ENCODE measurements around the gene C11orf97.

Gene C11orf97

DNA sequence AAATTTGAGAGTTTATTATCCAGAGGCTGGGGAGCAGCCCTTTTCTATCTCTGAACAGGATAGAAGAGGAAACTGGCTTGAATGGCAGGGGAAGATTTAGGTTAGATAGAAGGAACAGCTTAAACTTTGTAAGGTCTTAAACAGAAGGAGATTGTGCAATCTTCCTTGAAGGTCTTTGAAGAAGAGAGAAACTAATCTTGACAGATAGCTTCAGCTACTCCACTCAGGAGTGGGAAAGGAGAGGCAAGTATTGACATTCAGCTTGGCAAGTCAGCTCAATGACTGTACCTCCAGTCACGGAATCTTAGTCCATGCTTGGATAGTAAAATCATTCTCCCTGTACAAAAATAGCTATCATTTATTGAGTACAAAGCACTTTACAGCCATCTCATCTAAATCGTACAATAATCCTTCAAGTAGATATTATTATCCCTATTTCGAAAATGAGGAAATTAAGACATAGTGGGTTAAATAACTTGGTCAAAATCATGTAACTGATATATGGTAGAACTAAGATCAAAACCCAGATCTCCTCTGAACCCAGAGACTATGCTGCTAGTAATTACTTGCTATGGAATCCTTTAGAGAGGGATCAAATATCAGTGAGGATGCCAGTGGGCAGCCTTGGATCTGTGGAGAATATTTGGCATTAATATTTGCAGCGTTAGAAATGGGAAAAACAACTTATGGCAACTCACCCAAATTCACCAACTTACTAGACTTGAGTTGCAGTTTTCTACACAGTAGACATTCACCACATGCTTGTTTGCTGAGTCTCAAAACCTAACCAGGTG is 14.6 kb downstream of the C11orf97 start:
- no peak for TF ChIP-seq POLR2AphosphoS5 (IDR thresholded peaks at IDR 0.05; ENCODE audit: low read depth, low read length)
- FAIRE-seq (no peak), DNase-seq (ENCODE audit: insufficient read length) (no peak)

GRCh38 chr11:94528551-94528950 is 16.3 kb downstream of the C11orf97 start:
- DNase-seq (ENCODE audit: insufficient read length) (no peak), FAIRE-seq (no peak)
- TF ChIP-seq POLR2A (IDR thresholded peaks at IDR 0.05; ENCODE audit: low read depth, low read length) = no peak
- TF ChIP-seq POLR2AphosphoS5 (IDR thresholded peaks at IDR 0.05; ENCODE audit: low read depth, low read length) = no peak
- no peak for TF ChIP-seq TAF1 (IDR thresholded peaks at IDR 0.05; ENCODE audit: borderline replicate concordance, low read depth, low read length)

DNA sequence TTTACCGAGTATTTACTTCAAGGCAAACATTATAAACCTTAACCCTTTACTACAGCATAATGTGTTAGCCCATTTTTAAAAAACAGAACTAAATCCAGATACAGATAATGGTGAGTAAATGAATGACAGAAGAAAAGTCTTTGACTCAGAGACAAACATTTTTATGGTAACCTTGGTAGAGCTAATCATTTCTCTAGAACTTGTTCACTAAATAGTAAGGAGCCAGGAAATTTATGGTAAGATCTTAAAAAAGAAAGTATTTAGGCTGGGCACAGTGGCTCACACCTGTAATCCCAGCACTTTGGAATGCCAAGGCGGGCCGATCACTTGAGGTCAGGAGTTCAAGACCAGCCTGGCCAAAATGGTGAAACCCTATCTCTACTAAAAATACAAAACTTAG is 19.9 kb downstream of the C11orf97 start:
- TF ChIP-seq POLR2A (IDR thresholded peaks at IDR 0.05; ENCODE audit: low read depth, low read length) (no peak), TAF1 (IDR thresholded peaks at IDR 0.05; ENCODE audit: borderline replicate concordance, low read depth, low read length) (no peak), POLR2AphosphoS5 (IDR thresholded peaks at IDR 0.05; ENCODE audit: low read depth, low read length) (no peak)
- no peak for DNase-seq (ENCODE audit: insufficient read length)

GRCh38 chr11:94533206-94533605 is 20.9 kb downstream of the C11orf97 start:
- FAIRE-seq = no peak
- TF ChIP-seq POLR2A (IDR thresholded peaks at IDR 0.05; ENCODE audit: low read depth, low read length) (no peak), POLR2AphosphoS5 (IDR thresholded peaks at IDR 0.05; ENCODE audit: low read depth, low read length) (no peak), TAF1 (IDR thresholded peaks at IDR 0.05; ENCODE audit: borderline replicate concordance, low read depth, low read length) (no peak)
- DNase-seq (ENCODE audit: insufficient read length) = no peak

More for the DNA sequence above, 19.9 kb downstream of the C11orf97 start:
- FAIRE-seq = no peak

DNA sequence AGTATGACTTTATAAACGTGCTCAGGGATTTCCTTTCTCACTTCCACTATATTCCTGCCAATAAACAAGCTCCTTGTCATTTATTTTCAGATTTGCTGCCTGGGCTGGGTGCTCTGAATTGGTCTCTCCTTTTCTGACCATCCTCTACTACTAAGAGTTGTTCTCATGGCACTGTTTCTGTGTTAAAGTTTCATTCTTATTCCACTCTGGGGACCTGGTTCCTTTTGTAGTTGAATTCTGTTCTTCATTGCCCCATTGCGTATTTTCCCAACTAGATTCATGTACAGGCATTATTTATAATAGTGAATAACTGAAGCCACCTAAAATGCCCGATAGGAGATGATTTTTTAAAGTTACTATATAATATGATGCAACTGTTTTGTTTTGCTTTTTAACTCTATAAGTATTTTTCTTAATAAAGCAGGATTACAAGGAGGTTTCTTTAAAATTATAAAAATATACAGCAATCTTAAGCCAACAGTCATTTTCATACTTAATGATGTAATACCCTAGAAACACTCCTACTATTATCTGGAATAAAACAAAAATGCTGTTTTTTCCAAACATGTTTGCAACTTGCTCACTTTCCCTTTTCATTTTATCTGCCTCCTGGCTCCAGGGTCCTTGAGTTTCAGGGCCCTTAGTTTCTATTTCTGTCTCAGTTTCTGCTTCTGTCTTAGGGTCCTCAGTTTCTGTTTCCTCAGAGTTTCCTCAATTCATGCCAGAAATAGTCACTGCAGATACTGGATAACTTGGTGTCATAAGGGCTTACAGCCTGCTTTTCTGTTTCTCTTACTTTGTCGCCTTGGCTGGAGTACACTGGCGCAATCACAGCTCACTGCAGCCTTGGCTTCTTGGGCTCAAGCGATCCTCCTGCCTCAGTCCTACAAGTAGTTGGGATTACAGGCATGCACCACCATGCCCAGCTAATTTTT is 21.7 kb downstream of the C11orf97 start:
- FAIRE-seq = no peak
- no peak for DNase-seq (ENCODE audit: insufficient read length)
- no peak for TF ChIP-seq TAF1 (IDR thresholded peaks at IDR 0.05; ENCODE audit: borderline replicate concordance, low read depth, low read length)
- TF ChIP-seq POLR2A (IDR thresholded peaks at IDR 0.05; ENCODE audit: low read depth, low read length) = no peak
- TF ChIP-seq POLR2AphosphoS5 (IDR thresholded peaks at IDR 0.05; ENCODE audit: low read depth, low read length) = no peak

DNA sequence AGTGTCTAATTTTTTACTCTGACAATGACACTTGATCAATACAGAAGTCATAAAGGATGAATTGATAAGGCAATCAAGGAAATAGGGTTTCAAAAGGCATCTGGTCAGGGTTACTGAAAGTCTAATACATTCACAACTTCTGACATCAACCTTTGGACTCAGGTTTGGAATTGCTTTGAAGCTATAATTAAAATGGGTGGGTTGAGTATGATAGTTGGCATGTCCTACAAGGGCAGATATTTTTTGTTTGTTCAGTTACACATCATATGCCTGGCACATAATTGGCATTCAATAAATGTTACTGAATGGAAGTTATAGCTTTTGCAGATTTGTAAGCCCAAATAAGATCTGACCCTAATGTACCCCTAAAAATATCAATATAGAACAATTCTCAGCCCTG is 24.1 kb downstream of the C11orf97 start:
- TF ChIP-seq POLR2A (IDR thresholded peaks at IDR 0.05; ENCODE audit: low read depth, low read length) = no peak
- TF ChIP-seq TAF1 (IDR thresholded peaks at IDR 0.05; ENCODE audit: borderline replicate concordance, low read depth, low read length) = no peak
- TF ChIP-seq POLR2AphosphoS5 (IDR thresholded peaks at IDR 0.05; ENCODE audit: low read depth, low read length) = no peak
- FAIRE-seq (no peak), DNase-seq (ENCODE audit: insufficient read length) (no peak)

GRCh38 chr11:94537031-94537600 is 24.9 kb downstream of the C11orf97 start:
- DNase-seq (ENCODE audit: insufficient read length) = no peak
- TF ChIP-seq TAF1 (IDR thresholded peaks at IDR 0.05; ENCODE audit: borderline replicate concordance, low read depth, low read length) (no peak), POLR2AphosphoS5 (IDR thresholded peaks at IDR 0.05; ENCODE audit: low read depth, low read length) (no peak), POLR2A (IDR thresholded peaks at IDR 0.05; ENCODE audit: low read depth, low read length) (no peak)
- peak; percentile 5 for FAIRE-seq

DNA sequence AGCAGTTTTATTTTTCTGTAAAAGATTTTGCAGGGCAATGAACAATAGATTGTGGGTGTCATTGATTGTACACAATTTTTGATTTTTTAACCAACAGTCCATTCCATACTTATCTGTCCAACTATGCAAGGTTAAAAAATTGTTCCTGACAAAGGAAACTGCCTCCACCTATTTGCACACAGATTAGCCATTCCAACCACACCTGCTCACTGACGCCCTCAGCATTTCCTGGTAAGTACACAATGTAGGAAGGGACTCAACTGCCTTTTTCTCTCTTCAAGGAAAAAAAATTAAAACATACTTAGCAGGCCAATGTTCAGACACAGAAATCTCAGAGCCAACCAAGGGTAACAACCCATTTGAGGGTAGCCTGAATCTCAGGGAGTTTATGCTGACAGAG is 27.2 kb downstream of the C11orf97 start:
- no peak for DNase-seq (ENCODE audit: insufficient read length)
- TF ChIP-seq TAF1 (IDR thresholded peaks at IDR 0.05; ENCODE audit: borderline replicate concordance, low read depth, low read length) = no peak
- no peak for TF ChIP-seq POLR2AphosphoS5 (IDR thresholded peaks at IDR 0.05; ENCODE audit: low read depth, low read length)
- TF ChIP-seq POLR2A (IDR thresholded peaks at IDR 0.05; ENCODE audit: low read depth, low read length) = no peak
- FAIRE-seq = no peak

- TF ChIP-seq POLR2A (IDR thresholded peaks at IDR 0.05; ENCODE audit: low read depth, low read length) (peak; percentile 51; the same call in 1 of the 2 replicates), POLR2AphosphoS5 (IDR thresholded peaks at IDR 0.05; ENCODE audit: low read depth, low read length) (no peak), TAF1 (IDR thresholded peaks at IDR 0.05; ENCODE audit: borderline replicate concordance, low read depth, low read length) (no peak)
- peak; percentile 62 for DNase-seq (ENCODE audit: insufficient read length)
- FAIRE-seq = peak; percentile 92
Observed at GRCh38 chr11:94543695-94544645, 31.7 kb downstream of the C11orf97 start, which contains the start of gene FUT4. Gene FUT4 (plus strand): TSS chr11:94543921. CDS start chr11:94544134, 213 bp downstream.

- no peak for DNase-seq (ENCODE audit: insufficient read length)
Observed at GRCh38 chr11:94544646-94545263, 32.5 kb downstream of the C11orf97 start.

More at GRCh38 chr11:94544646-94545263, 32.5 kb downstream of the C11orf97 start:
- TF ChIP-seq POLR2A (IDR thresholded peaks at IDR 0.05; ENCODE audit: low read depth, low read length) (no peak), TAF1 (IDR thresholded peaks at IDR 0.05; ENCODE audit: borderline replicate concordance, low read depth, low read length) (no peak), POLR2AphosphoS5 (IDR thresholded peaks at IDR 0.05; ENCODE audit: low read depth, low read length) (no peak)
- FAIRE-seq = no peak
